Peyer's patch (tissue), 4 donors: ENCODE measurements around the gene TTC39B. TPM values are rescaled to one million over a fixed set of nuclear protein-coding genes. Genes with fewer than 3 reads are reported as not detected.
"Not testable (repeated sequence)": the region's sequence is repeated elsewhere in the genome, so short reads cannot be mapped to it uniquely, and the experiment has no call there.

Experiments used
- DNase-seq, 3 donors: peaks; one replicate each; pipeline ENCODE4 v3.0.0-alpha.2; 2017 to 2019
- H3K27ac ChIP-seq, 4 donors: fragments of 200-600 bp; sonication (generic); one replicate each; pipeline ENCODE4 v1.5.1; 2016 to 2019
- H3K27me3 ChIP-seq, 2 donors: fragments of 200-600 bp; sonication (generic); one replicate each; pipeline ENCODE4 v1.5.1; 2019
- H3K36me3 ChIP-seq, 3 donors: fragments of 200-600 bp; sonication (generic); one replicate each; pipeline ENCODE4 v1.5.1; 2016 to 2019
- H3K4me1 ChIP-seq, 4 donors: fragments of 200-600 bp; sonication (generic); one replicate each; pipeline ENCODE4 v1.5.1; 2016 to 2019
- H3K4me3 ChIP-seq, 4 donors: fragments of 200-600 bp; sonication (generic); 1 replicate in 3 of 4; 2 replicates in 1 of 4; pipeline ENCODE4 v1.5.1; 2016 to 2019; ENCODE audit warnings: mild to moderate bottlenecking in 1 of 4
- H3K9me3 ChIP-seq, 4 donors: fragments of 200-600 bp; sonication (generic); one replicate each; pipeline ENCODE4 v1.5.1; 2016 to 2019; ENCODE audit warnings: mild to moderate bottlenecking in 1 of 4
- POLR2A ChIP-seq, 2 donors: fragments of 450-650 bp; IDR thresholded peaks; one replicate each; pipeline ENCODE4 v1.5.1; 2017; ENCODE audit warnings: antibody characterized with exemption in 2 of 2, mild to moderate bottlenecking in 2 of 2, moderate library complexity in 2 of 2
- total RNA-seq, 4 donors: library from RNA; depleted of rRNA; stranded (reverse); fragments of >200 nt; gene quantifications; one replicate each; pipeline ENCODE4 v1.1.0, GENCODE V29; 2016
- TF ChIP-seq, protein P1 (sequence below), 6 experiments: fragments of 450-650 bp in 4 of 6; fragments of 200-600 bp in 2 of 6; sonication (generic) in 1 of 6; IDR thresholded peaks; one replicate each; pipeline ENCODE4 v1.5.1; 2017 to 2019; ENCODE audit warnings: antibody characterized with exemption in 6 of 6, mild to moderate bottlenecking in 3 of 6, moderate library complexity in 1 of 6

Gene TTC39B
- total RNA-seq, 4 donors from 2014 or later: 17.3 to 44.1 (median 33.1) TPM

DNA sequence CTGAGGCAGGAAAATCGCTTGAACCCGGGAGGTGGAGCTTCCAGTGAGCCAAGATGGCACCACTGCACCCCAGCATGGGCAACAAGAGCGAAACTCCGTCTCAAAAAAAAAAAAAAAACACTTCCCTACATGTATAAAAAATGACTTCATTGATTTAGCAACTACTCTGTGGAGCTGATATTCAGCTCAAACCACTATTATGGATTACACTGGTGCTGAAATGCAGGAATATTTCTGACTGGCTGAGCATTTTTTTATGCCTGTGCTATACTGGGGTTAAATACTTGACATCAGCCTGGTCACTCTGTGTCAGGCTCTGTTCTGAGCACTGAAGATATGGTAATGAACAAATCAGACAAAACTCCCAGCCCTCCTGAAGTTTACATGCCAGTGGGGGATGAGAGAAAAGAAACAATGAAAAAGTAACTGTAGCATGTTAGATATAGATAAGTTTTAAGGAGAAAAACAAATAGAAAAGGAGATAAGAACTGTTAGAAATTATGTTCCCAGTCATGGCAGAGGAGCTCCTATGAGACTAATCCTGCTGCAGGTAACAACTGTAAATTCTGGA, 22.6 kb upstream of the TTC39B start:
- TF ChIP-seq, protein P1, sequence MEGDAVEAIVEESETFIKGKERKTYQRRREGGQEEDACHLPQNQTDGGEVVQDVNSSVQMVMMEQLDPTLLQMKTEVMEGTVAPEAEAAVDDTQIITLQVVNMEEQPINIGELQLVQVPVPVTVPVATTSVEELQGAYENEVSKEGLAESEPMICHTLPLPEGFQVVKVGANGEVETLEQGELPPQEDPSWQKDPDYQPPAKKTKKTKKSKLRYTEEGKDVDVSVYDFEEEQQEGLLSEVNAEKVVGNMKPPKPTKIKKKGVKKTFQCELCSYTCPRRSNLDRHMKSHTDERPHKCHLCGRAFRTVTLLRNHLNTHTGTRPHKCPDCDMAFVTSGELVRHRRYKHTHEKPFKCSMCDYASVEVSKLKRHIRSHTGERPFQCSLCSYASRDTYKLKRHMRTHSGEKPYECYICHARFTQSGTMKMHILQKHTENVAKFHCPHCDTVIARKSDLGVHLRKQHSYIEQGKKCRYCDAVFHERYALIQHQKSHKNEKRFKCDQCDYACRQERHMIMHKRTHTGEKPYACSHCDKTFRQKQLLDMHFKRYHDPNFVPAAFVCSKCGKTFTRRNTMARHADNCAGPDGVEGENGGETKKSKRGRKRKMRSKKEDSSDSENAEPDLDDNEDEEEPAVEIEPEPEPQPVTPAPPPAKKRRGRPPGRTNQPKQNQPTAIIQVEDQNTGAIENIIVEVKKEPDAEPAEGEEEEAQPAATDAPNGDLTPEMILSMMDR (IDR thresholded peaks at IDR 0.05): no peak
- TF ChIP-seq POLR2A (IDR thresholded peaks at IDR 0.05): no peak
- H3K27ac ChIP-seq: no peak overlapping the region
- no peaks in the 10 kb centered on the region for H3K27me3 ChIP-seq
- no peak for DNase-seq
- no peaks in the 10 kb centered on the region for H3K36me3 ChIP-seq
- no peaks in the 10 kb centered on the region for H3K9me3 ChIP-seq
- H3K4me1 ChIP-seq: peaks cover 0 to 4% (median 0%) of the 10 kb centered on the region in 4 donors
- H3K4me3 ChIP-seq: no peak overlapping the region

DNA sequence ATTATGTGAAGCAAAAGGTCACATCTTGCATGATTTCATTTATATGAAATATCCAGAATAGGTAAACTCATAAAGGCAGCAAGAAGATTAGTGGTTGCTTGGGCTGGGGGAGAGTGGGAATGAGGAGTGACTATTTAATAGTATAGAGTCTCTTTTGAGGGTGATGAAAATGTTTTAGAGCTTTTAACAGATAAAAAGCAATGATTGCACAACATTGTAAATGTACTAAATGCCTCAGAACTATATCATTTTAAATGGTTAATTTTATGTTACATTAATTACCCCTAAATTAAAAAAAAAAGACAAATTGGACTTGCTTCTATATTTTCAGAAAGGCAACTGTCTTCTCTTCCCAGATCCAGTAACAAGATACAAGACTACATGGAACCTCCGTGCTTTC, 21.9 kb upstream of the TTC39B start:
- Histone ChIP-seq H3K9me3 (no peaks in the 10 kb centered on the region), H3K27ac (no peak overlapping the region), H3K27me3 (no peaks in the 10 kb centered on the region), H3K36me3 (no peaks in the 10 kb centered on the region), H3K4me3 (no peak overlapping the region), H3K4me1 (peaks cover 0 to 2% (median 0%) of the 10 kb centered on the region in 4 donors)
- TF ChIP-seq, protein P1 (IDR thresholded peaks at IDR 0.05): no peak
- TF ChIP-seq POLR2A (IDR thresholded peaks at IDR 0.05): no peak
- no peak for DNase-seq

DNA sequence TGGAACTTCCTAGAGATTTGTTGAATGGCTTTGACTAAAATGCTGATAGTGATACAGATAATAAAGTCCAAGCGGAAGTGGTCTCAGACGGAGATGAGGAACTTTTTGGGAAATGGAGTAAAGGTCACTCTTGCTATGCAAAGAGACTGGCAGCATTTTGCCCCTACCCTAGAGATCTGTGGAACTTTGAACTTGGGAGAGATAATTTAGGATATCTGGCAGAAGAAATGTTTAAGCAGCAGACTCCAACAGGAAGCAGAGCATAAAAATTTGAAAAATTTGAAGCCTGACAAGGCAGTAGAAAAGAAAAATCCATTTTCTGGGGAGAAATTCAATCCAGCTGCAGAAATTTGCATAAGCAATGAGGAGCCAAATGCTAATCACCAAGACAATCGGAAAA, 15.7 kb upstream of the TTC39B start:
- not testable (repeated sequence) for H3K4me3 ChIP-seq, H3K4me1 ChIP-seq, H3K27ac ChIP-seq, H3K9me3 ChIP-seq, H3K27me3 ChIP-seq, H3K36me3 ChIP-seq, DNase-seq

DNA sequence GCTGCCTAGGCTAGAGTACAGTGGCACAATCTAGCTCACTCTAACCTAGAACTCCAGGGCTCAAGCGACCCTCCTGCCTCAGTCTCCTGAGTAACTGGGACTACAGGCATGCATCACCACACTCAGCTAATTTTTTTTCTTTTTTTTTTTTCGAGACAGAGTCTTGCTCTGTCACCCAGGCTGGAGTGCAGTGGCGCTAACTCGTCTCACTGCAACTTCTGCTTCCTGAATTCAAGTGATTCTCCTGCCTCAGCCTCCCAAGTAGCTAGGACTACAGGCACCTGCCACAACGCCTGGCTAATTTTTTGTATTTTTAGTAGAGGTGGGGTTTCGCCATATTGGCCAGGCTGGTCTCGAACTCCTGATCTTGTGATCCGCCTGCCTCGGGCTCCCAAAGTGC, 12.6 kb upstream of the TTC39B start:
- DNase-seq, H3K4me3 ChIP-seq, H3K4me1 ChIP-seq, H3K27me3 ChIP-seq, H3K9me3 ChIP-seq, H3K27ac ChIP-seq, H3K36me3 ChIP-seq: not testable (repeated sequence)

DNA sequence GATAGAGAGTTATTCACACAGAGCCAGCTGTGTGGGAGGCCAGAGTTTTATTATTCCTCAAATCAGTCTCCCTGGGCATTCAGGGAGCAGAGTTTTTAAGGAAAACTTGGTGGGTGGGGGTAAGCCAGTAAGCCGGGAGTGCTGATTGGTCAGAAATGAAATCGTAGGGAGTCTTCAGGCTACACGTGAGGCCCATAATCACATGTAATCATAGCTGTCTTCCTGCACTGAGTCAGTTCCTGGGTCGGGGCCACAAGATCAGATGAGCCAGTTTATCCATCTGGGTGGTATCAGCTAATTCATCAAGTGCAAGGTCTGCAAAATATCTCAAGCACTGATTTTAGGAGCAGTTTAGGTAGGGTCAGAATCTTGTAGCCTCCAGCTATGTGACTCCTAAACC, 10.8 kb upstream of the TTC39B start:
- Histone ChIP-seq H3K4me1 (no peaks in the 10 kb centered on the region), H3K36me3 (no peaks in the 10 kb centered on the region), H3K27ac (no peak overlapping the region), H3K4me3 (no peak overlapping the region), H3K9me3 (no peaks in the 10 kb centered on the region), H3K27me3 (no peaks in the 10 kb centered on the region)
- TF ChIP-seq, protein P1 (IDR thresholded peaks at IDR 0.05): no peak
- no peak for TF ChIP-seq POLR2A (IDR thresholded peaks at IDR 0.05)
- no peak for DNase-seq

DNA sequence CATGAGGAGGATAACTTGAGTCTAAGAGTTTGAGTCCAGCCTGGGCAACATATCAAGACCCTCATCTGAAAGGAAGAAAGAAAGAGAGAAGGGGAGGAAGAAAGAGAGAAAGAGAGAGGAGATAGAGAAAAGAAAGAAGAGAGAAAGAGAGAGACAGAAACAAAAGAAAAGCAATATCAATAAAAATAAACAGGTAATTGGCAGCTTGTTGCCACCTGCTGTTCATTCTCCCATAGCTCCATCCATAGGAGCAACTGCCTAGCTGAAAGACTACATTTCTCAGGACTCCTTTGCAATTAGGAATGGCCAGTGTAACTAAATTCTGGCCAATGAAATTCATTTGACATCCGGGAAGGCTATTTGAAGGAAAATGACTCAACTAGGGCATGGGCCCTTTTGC, 4.6 kb upstream of the TTC39B start:
- H3K36me3 ChIP-seq: no peaks in the 10 kb centered on the region
- no peak for DNase-seq
- H3K27me3 ChIP-seq: no peaks in the 10 kb centered on the region
- H3K27ac ChIP-seq: no peak overlapping the region
- H3K9me3 ChIP-seq: no peaks in the 10 kb centered on the region
- TF ChIP-seq, protein P1 (IDR thresholded peaks at IDR 0.05): peak in 2 of 6 experiments; percentile 6 to 24
- no peak for TF ChIP-seq POLR2A (IDR thresholded peaks at IDR 0.05)
- no peak overlapping the region for H3K4me3 ChIP-seq
- peaks cover 0 to 4% (median 2%) of the 10 kb centered on the region in 4 donors for H3K4me1 ChIP-seq
